SHP77 treated with DMSO at 0.1 percent for 48 hours (cell line): ENCODE measurements around the gene MPHOSPH6.
"Not testable (repeated sequence)": the region's sequence is repeated elsewhere in the genome, so short reads cannot be mapped to it uniquely, and the experiment has no call there.

Source experiments
- DNase-seq: peaks from one replicate; lab custom pipeline; 2025; lab: John Stamatoyannopoulos, UW

MPHOSPH6 gene, protein sequence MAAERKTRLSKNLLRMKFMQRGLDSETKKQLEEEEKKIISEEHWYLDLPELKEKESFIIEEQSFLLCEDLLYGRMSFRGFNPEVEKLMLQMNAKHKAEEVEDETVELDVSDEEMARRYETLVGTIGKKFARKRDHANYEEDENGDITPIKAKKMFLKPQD

DNA sequence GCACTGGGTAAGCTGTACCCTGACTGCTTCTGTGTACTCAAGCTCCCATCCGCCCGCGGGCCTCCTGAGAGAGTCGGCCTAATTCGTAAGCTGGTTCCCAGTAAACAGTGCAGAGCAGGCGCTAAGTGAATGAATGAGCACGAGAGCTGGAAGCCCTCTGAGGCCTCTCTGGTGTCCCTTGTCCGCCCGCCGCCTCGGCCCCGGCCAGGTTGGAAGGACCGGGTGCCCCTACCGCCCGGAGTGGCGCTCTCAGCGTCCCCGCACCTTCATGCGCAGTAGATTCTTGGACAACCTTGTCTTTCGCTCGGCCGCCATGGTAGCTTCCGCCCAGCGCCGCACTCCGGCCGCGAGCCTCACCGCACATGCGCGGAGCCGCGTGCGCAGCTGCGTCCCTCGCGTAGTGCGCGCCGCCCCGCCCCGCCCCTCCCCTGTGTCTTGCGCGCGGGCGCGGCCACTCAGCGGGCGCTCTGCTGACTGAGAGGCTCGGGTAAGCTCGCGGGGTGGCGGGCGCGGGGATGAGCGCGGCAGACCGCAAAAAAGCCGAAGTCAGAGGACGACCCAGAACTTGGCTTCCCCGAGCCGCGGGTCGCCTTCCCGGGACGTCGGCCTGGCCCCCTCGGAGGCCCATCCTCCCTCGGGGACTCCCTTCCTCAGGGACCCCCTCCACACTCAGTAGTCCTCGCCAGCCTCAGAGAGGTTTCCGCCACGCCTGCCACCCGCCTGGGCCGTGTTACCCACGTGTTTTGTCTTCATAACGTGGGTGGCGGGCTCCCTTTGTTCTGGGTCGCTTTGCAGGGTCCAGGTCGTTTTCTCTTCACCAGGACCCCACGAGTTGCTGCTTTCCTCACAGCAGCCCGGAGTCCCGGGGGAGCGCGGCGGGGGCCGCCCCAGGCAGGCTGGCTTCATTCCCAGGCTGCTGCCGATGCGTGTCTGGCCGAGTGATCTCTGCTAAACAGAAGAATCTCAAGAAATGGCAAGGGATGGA, at the start of gene MPHOSPH6:
Gene MPHOSPH6 (minus strand): TSS at position 364 of the 985 bp plus-strand sequence. CDS start 49 bp downstream, at position 315.
- DNase-seq = peak; percentile 77

DNA sequence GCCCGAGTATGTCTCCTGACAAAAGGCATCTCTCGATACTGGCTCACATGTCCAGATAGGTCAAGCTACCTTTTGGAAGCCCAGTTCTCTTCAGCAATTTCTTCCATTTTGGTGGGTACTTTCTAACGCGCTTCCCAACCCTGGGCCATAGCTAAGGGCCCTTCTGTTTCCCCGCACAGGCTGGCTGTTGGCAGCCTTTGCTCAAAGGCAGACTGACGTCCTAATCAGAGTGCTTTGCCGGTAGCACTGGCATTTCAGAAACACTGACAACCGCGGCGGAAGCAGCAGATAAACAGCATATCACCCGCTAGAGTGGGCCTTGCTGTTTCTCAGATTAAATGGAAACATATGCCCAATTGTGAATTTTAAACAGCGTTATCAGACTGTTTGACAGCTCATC, 49.3 kb upstream of the MPHOSPH6 start:
- no peak for DNase-seq

DNA sequence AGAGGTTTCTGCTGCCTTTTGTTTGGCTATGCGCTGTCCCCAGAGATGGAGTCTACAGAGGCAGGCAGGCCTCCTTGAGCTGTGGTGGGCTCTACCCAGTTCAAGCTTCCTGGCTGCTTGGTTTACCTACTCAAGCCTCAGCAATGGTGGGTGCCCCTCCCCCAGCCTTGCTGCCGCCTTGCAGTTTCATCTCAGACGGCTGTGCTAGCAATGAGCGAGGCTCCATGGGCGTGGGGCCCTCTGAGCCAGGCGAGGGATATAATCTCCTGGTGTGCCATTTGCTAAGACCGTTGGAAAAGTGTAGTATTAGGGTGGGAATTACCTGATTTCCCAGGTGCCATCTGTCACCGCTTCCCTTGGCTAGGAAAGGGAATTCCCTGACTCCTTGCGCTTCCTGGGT, 39.3 kb upstream of the MPHOSPH6 start:
- not testable (repeated sequence) for DNase-seq

DNA sequence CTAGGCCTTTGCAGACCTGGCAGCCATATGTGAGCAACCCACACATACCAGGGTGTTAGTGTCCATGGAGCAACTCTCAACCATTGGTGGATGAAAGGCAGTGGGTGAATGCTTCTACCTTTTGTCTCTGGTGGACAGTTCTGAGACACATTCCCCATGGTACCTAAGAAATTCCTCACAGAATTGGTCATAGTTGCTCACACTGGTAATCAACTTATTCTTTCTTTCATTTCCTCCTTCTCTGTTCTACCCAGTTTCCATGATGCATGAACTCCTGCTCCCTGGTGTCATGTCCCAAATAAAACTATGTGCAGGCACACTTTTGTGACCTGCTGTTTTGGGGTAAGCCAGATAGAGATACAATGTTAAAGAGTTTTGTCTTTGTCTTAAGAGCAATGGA, 33.2 kb upstream of the MPHOSPH6 start:
- DNase-seq = no peak

DNA sequence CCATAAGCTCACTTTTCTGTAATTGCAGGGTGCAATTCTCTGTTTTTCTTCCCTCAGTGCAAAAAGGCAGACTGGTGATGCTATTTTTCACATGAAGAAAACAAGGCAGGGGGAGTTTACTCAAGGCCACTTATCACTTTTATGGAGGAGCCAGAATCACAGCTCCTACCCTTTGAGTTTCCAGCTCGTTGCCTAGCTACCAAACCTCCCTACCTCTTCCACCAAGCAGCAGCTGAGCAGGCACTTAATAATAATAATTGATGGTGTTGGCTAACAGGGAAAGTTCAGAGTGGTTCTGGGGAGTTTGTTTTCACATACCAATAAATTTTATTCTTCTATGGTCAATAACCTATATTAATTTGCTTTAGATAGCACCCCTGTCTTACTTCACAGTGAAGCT, 31.9 kb upstream of the MPHOSPH6 start:
- DNase-seq = no peak

DNA sequence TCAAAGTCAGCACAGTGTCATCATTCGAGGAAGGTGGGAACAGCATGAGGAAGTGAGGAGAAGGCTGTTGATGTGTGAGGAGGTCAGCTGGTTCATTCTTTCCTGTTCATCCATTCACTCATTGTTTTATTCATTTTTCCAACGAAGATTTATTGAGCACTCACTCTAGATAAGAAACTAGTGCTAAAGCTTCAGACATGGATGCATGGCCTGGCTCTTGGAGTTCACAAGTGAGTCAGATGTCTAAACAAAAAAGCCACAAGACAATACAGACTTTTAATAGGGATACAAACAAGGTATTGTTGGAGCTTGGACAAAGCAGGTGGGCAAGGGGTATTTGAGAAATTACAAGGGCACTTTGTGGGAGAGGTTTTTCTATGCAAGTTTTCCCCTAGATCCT, 31.3 kb upstream of the MPHOSPH6 start:
- no peak for DNase-seq

DNA sequence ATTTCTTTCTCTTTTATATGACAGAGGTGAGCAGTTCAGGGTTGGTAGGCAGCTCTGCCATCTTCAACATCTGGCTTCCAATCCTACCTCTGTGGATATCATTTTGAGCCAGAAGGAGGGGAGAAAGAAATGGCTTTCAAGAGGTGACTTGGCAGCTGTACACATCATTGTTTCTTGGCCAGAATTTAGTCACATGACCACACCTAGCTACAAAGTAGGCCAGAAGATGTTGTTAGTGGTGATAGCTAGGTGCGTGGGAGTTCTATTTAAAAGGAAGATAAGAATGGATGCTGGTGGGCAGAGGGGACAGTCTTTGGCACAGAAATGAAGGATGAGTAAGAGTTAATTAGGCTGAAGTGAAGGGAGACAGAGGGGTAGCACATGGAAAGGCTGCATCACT, 29.2 kb upstream of the MPHOSPH6 start:
- DNase-seq = no peak

DNA sequence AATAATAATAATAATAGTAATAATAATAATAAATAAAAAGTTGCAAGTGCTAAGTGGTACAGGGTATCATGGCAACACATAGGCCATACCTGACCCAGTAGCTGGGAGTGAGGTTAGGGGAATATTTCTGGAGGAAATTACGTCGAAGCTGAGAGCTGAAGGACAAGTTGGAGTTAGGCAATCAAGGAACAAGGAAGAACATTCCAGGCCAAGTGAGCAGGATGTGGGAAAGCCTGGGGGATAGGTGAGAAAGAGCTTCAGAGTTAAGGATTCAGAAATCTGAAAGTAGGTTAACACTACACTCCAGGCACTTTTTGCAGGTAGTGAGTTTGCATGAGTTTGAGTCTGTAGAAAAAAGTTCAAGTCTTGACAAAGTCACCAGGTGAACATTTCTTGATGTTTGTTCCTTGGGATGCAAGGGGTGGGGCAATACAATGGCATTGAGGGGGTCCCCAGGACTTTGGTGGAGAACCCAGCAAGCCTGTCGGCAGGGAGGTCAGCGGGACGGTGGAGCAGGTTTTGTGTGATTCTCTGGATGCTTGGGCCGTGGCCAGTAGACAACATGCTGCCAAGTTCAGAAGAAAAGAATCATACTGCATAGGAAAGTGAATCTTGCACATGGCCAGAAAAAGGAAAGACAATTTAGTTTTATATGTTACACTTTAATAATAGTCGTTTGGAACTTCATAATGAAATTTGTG, 27.7 kb upstream of the MPHOSPH6 start:
- DNase-seq = no peak

DNA sequence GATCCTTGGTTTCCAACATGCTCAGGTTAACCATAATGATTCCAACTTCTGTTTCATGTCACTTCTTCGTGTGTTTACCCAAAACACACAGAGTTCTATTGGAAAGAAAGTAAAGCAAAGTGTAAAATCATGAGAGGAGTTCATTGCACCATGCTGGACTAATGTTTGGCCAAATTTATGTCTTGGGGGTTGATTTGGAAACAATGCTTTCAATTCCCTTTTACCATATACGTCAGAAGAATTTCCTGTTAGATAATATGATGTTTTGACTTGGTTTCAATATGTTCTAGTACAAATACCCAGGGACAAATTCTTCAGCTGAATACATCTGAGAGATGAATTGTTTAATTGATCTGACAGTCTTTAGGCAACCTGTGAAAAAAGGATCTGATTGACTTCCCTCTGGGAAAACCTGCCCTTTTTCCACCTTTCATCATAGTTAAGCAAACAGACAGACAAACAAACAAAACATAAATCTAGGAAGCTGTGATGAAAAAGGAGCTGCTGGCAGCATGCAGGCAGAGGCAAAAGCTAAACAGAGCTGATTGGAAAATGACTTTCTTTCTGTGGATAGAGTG, 26.0 kb upstream of the MPHOSPH6 start:
- peak; percentile 82 for DNase-seq

DNA sequence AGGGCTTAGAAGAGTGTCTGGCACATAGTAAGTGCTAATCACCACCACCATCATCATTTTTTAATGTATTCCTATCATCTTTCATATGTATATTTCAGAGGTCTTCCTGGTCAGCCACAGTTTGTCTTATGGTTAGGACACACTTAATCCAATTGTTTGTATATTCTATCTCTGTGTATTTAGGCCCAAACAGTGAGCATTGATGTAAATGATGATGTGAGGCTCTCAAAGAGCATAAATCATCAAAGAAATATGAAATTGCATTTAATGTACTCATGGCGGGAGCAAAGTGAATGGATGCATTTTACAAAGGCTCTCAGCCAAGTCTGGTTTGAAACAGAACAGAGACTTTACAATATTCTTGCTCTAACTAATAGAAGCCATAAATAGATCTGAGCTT, 24.1 kb upstream of the MPHOSPH6 start:
- no peak for DNase-seq

DNA sequence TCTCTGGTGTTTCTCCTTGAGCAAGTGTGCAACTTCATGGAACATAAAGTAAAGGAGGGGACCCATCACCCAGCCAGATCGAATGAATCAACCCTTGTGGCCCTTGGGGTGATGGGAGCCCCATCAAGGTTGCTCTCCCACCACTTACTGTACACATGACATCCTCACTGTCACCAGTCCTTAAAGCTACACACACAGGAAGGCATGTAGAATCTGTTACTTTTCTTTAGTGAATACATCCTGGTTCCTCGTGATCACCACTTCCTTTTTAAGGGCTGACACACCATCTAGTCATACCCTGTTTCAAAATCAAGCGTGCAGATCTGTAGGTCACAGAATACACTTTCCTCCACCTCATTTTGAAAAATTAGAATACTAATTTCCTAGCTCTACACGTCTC, 22.6 kb upstream of the MPHOSPH6 start:
- DNase-seq = no peak

DNA sequence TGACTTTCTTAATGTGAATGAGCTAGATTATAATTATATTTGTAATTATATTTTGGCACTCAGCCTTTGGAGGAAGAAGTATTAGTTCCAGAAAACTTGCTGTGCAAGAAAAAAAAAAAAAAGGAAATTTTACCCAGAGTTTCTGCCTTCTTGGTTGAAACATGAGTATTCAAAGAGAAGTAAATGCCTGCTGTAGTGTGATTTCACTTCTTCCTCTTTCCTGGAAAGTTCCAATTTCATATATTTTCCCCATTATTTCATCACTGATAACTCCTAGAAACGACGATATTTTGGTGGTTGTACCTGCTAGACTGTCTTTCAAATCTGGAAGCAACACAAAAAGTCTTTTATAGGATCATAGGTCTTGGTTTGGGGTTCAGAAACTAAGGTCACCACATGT, 20.4 kb upstream of the MPHOSPH6 start:
- no peak for DNase-seq

DNA sequence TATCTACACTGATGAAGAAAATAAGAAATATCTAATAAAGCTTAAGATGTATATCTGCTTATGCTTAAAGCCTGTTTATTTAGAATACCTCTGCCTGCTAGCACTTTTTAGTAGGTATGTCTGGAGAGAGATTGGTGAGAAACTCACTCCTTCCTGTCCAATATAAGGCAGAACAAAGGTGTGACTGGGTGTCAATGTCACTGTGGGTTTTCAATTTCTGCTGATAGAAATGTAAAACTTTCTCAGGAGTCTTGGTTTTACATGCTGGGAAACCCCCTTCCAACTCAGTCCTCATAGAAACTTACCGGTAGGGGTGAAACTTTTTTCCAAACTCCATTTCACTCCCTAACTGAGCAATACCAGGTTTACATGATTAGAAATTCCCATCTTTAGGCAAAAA, 17.8 kb upstream of the MPHOSPH6 start:
- no peak for DNase-seq

DNA sequence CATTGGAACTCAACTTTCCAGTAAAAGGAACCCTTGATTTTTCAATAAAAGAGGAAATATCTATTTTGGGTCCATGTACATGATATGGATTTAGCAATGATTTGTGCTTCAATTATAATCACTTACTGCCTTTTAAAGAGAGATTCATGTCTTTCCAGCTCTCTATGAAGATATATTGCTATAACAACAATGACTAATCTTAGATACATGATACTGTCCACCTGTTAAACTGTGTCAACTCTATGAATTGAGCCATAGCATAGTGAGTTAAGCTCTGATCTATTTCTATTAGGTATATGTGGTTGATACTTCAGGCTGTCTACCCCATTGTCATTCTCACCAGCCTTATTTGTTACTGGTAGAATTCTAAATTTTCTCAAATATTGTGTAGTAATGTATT, 15.0 kb upstream of the MPHOSPH6 start:
- DNase-seq = peak; percentile 74

DNA sequence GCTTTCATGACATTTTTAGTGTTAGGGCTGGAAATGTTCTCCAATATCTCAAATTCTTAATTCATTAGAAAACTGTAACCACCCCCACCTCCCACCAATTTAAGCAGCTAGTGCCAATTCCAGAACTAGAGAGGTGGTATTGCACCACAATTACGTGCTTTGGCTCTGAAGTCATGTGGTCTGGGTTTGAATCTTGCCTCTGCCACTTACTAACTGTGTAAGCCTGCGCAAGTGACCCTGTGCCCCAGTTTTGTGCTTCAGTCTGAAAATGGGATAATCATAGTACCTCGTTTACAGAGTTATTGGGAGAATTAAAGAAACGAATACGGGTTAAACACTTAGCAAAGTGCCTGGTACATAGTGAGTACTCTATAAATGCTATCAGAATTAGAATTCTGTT, 14.2 kb upstream of the MPHOSPH6 start:
- no peak for DNase-seq

DNA sequence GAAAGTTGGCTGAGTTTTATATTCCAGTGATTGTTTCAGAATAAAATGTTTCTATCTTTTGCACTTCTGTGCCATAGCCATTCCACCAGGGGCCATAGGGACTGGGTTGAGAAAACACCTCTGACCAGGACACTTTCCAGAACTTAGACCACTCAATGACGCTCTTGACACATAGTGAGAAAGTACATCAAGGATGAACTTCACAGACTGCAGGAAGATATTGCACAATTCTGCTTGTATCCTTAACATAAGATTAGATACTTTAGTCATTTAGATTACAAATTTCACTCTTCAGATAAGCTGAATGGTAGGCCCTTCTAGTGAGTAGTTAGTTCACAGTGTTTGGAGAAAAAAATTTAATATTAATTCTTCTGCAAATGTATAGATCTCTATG, 13.0 kb upstream of the MPHOSPH6 start:
- DNase-seq = no peak

DNA sequence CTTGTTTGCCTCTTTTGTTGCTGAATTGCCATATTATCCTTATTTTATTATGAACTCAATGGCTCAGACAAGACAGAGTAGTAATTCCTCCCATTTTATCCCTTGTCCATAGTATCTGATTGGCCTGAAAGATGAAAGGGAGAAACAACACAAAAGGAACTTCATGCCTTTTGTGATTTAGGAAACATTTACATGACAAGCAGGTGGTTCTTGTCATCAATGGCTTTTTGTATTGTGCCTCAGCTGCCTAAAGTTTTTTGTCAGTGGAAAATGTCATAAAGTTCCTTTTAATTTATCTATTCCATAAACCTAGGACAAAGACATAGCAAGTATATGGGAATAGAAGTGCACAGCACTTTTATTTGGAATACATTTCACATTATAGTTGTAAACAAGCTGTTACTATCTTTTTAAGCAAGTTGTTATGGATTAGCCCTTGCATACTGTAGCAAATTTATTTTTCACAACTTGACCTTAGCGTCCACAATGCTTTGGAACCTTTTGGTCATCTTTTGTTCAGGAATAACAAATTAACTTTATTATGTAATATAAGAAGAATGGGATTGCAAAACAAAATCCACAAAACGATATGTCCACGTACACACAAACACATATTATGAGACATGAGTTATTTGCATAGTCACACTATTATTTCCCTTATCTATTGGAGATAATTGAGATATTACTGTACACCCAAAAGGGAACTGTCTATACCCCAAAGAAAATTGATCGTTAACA, 12.4 kb upstream of the MPHOSPH6 start:
- DNase-seq = peak; percentile 33

DNA sequence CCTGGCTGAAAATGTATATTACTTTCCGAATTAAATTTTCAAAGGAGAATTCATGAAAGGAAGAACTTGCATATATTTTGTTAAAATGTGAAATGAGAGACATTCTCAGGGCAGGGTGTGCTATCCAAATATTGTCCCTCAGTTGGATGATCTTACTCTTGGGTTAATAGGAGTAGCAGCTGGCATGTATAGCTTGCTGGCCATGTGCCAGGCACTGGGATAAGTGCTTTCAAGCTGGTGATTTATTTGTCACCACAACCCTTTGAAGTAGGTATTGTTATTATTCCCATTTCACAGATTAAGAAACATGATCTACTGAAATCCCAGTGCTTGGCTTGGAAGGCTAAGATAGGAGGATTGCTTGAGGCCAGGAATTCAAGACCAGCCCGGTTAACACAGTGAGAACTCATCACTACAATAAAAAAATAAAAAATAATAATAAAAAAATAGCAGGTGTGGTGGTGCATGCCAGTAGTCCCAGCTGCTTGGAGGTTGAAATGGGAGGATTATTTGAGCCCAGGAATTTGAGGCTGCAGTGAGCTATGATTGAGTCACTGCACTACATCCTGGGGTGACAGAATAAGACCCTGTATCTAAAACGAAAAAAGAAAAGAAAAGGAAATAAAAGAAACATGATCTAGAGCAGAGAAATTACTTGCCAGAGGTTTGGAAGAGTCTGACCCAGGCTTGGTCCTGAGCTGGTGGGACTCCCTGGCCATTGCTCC, 11.6 kb upstream of the MPHOSPH6 start:
- DNase-seq = peak; percentile 94

DNA sequence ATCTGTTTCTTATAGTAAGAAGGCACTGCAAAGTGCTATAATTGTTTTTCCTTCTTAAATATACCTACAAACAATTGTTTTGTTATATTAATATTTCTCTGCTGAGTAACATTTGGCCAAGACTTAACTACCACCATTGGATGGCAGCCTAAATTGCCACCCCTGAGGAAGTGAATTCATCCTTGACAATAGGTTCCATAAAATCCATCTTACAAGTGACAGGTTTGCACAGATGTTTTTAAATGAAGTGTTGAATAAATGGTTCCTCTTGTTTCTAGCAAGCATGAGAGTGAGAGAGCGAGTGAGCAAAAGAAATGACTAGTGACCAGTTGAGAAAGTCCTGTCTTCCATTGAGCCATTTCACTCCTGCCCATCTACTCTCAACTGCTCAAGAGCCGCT, 8.3 kb upstream of the MPHOSPH6 start:
- DNase-seq = no peak

DNA sequence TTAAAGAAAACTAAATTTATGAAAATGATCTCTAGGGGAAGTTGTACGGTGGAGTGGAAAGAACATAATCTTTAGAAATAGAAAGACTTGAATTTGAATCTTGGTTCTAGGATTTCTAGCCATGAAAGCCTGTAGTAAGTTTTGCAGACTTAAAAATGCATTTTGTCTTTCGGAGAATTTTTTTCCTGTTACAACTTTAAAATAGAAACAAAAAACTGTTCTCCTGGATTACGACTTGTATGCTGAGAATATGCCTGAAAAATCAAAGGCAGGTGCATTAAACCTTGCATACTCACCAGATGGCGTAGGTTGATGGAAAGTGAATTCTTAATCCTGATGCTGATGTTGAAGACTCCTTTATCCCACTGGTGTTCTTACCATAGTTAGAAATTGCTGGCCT, 7.5 kb upstream of the MPHOSPH6 start:
- DNase-seq = no peak

DNA sequence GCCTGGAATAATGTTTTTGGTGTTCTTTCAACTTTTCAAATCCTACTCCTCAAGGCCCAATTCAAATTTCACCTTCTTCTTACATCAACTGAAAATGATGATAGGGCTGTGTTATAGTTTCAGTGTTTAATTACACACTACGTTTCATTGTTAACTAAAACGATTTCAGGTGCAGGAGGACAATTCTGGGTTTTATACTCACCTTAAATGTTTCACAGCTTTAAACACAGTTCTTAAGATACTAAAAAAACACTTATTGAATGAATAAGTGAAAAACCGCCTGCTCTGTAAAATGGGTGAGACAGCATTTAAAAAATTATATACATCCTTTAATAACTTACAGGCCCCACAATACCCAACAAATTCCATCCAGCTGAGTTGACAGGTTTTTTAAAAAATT, 6.2 kb upstream of the MPHOSPH6 start:
- no peak for DNase-seq
